HT-29 (cell line): ENCODE data around the gene FBLN1. TPM values are rescaled to one million over a fixed set of nuclear protein-coding genes. Genes with fewer than 3 reads are reported as not detected.
A peak's percentile ranks its signal among the peaks of the same experiment; 100 is the strongest.

Experiments used
- DNase-seq: peaks from one replicate; pipeline ENCODE4 v3.0.0-alpha.2; 2015; ENCODE audit warnings: low spot score
- total RNA-seq: library from RNA; depleted of rRNA; stranded (reverse); fragments of >200 nt; shearing (Covaris generic); gene quantifications from 2 replicates; pipeline ENCODE4 v1.2.3, GENCODE V29; 2014

Gene FBLN1
- total RNA-seq, 1 experiment from 2014 or later, result 0.43 TPM

GRCh38 chr22:45632791-45633515, 130.3 kb downstream of the FBLN1 start:
- peak; percentile 38 for DNase-seq

DNA sequence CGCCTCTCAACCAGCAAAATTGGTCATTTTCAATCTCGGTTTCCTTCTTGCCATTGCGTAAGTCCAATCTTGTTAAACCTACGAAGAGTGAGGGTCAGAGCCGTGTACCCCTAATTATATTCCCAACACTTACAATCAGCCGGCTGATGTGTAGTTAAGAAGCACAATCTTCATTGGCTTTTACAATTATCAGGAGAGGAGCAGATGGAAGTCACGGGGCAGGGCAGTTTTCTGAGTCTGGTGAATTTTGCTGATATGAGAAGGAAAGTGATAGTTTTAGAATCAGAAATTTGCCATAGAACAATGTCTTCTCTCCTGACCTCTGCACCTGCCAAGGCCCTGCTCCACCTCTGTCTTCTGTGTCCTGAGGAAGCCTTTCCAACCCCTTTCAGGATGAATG, 134.0 kb downstream of the FBLN1 start:
- no peak for DNase-seq

GRCh38 chr22:45638197-45638596, 135.5 kb downstream of the FBLN1 start:
- peak; percentile 69 for DNase-seq

DNA sequence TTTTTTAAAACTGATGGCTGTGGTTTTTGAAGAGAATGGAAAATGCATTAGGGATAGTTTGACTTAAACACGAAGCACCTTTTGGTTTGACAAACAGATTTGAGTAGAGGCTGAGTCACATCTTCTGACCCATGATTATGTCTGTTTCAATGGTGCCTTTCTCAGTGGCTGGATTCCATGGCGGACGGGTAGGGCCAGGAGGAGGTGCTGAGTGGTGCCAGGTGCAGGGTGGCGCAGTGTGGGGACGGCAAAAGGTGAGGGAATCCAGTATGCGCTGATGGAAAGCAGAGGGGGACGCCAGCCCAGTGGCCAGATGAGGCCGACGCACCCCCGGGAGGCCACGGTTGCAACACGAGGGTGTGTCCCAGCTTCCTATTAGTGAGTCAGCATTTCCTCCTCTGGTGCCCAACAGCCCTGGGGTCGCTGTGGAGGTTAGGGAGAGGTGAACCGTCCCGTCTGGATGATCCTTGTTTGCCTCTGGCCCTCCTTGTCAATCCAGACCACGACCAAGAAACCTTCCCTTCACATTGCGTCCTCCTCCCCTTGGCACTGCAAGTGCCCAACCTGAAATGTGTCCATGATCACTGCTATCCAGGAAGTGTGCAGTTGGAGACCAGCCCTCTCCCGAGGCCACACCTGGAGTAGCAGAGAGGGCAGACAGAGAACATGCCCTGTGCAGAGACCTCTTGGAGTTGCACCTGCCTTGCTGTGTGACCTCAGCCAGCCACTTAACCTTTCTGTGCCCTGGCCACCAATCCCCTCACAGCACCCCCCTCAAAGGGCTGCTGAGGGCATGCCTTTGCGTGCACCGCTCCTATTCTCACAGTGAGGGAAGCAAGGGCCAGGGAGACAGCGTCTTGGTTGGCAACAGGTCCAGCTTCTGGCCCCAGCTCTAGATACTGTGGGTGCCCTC, 136.4 kb downstream of the FBLN1 start:
- DNase-seq, result peak; percentile 85

DNA sequence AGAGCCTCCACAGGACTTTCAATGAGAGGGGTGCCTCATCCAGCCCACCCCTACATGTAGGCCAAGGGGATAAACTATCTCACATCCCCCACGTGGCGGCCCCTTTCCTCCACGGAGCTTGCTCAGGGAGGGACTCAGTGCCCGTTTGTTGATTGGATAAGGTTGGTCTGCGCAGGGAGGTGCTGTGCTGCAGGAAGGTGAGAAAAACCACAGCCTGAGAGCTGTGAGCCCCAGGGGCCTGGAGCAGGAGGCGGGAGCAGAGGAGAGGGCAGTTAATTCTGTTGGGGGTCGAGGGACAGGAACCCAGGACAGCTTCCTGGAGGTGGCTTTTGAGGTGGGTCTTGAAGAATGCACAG, 137.0 kb downstream of the FBLN1 start:
- no peak for DNase-seq

DNA sequence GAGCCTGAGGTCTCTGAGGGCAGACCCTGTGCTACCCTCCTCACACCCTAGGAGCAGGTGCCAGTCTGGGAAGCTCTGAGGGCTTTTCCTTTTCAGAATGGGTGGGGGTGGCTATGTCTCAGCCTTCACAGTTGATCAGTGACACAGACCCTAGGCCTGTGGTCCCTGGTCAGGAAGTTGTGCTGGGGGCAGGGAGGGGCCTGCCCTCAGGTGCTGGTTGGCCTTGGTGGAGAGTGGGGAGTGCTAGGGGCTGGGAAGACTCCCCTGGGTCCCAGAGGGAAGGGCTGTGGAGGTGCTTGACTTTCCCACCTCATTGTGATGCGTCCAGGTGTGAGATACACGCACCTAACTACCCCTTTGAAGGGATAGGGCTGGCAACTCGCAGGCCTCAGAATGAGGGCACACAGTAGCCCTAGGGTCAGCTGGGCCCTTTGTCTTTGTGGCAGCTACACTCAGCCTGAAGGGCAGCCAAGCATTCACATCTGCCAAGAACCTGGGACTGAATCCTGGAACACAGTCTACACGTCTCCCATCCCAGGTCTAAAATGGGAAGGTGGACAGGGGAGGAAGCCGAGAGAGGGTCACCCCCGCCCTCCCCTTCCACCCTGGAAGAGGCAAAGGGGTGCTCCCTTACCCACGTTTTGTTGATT, 137.7 kb downstream of the FBLN1 start:
- no peak for DNase-seq

DNA sequence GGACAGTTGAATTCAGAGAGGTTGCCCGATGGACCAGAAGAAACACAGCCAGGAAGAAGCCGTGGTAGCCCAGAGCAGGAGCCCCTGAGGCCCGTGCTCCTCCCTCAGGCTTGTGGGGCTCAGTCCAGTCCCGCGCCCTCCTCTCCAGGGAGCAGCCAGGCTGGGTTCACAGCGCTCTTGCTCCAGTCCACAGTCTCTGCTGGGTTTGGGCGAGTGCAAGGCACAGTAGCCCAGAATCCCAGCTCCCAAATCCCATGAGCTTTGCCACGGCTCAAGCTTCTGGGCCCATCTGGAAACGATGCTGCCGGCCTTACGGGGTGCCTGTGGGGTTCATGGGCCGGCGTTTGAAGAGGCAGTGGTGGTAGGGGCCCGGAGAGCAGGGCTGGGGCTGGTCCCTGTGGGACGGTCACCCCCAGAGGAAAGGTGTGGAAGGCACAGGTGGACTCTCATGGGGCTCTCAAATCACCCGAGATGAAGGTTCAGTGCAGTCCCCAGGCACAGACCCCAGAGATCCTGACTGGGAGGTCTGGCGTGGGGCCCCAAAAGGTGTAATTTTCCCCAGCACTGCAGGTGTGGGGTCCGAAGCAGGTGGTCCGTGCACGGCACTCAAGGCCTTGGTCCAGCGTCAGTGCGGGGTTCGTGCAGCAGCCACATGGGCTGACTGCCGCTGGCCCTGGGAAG, 138.4 kb downstream of the FBLN1 start:
- DNase-seq, result no peak

DNA sequence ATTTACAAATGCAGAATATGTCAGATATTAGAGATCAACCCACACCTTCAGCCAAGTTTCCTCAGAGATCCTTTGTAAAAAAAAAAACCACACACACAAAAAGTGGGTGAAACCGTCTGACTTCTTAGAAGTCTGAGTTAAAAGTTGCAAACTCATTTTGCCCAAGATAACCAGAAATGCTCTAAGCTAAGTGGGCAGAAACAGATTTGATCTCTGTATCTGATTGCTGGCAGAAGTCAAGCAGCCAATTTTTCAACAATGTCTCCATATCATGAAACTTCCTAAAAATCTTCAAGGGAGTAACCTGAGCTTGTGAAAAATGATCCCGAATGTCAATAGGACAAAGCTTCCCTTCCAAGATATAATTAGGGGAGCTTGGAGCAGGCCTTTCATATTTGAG, 140.3 kb downstream of the FBLN1 start:
- DNase-seq, result no peak

DNA sequence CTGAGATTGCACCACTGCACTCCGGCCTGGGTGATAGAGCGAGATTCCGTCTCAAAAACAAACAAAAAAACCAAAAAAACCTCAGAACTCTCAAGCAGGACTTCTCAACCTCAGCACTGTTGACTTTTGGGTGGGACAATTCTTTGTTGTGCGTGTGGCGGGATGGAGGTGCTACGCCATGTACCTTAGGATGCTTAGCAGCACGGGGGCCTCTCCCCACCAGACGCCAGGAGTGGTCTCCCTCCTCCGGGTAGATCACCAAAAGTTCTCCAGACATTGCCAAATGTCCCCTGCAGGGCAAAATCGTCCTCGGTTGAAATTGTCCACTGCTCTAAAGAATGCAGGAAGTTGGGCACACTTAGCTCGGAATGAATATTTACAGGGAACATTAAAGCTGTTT, 142.0 kb downstream of the FBLN1 start:
- DNase-seq, result no peak

- no peak for DNase-seq
Measured at GRCh38 chr22:45645150-45645525, 142.5 kb downstream of the FBLN1 start.

- peak; percentile 70 for DNase-seq
Measured at GRCh38 chr22:45645526-45646414, 143.1 kb downstream of the FBLN1 start.

GRCh38 chr22:45647532-45648225, 145.0 kb downstream of the FBLN1 start:
- DNase-seq, result no peak

DNA sequence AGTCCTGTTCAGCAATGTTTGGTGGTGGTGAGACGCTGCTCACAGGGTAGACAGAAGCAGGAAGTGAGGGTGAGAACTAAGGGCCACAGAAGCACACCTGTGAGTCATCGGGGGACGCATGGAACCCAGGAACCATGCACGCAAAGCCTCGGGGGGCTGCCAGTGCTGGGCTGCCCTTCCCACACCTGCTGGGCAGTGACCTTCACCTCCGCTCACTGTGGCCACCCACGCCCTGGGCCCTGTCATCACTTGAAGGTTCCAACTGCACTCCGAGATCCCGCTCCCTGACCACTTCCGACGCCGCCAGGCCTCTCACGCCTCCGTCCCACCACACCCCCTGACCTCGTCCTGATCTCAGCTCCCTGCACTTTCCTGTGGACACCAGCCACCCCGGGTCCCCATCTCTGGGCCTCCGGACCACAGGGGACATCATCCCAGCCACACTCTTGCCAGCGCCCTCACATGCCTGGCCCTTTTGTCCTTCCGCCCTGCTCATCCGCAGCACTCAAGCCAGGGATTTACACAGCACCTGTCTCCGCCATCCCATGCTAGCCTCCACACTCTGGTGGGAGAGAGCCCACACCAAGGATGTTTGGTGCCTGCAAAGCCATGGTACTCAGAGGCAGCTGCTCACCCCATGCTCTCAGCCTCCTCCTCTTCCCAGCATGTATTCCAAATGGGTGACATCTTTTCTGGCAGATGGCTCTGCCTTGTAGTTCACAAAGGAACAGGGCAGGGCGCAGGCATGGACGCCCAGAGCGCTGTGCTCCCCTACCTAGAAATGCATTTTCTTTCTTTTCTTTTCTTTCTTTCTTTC, 145.8 kb downstream of the FBLN1 start:
- DNase-seq, result no peak

GRCh38 chr22:45649809-45650208, 147.1 kb downstream of the FBLN1 start:
- no peak for DNase-seq

- no peak for DNase-seq
Measured at GRCh38 chr22:45650721-45651120, 148.0 kb downstream of the FBLN1 start.
